Neural cell (in vitro differentiated cells): ENCODE measurements around the gene UGP2. TPM values are rescaled to one million over a fixed set of nuclear protein-coding genes. Genes with fewer than 3 reads are reported as not detected.

Source experiments
- H2AFZ ChIP-seq: fragments of 200-600, 300-800 bp; sonication (generic), shearing (Covaris generic); 2 replicates; pipeline ENCODE4 v1.6.0; 2014; ENCODE audit warnings: low read depth, mild to moderate bottlenecking, antibody characterized with exemption, low read length, moderate library complexity
- H3F3A ChIP-seq: fragments of 200-600 bp; shearing (Covaris generic); 2 replicates; pipeline ENCODE4 v1.6.1; 2016; ENCODE audit warnings: mild to moderate bottlenecking, moderate library complexity, mixed read lengths, antibody characterized with exemption, low read length; ENCODE audit not compliant: insufficient read depth, poor library complexity, severe bottlenecking
- H3K27ac ChIP-seq: fragments of 200-600, 300-800 bp; sonication (generic), shearing (Covaris generic); 2 replicates; pipeline ENCODE4 v1.5.1; 2014; ENCODE audit warnings: mild to moderate bottlenecking, low read length, moderate library complexity
- H3K27me3 ChIP-seq: fragments of 300-800, 200-600 bp; sonication (generic), shearing (Covaris generic); 2 replicates; pipeline ENCODE4 v1.6.0; 2014; ENCODE audit warnings: mild to moderate bottlenecking, low read depth, low read length, moderate library complexity; ENCODE audit not compliant: insufficient read depth
- H3K36me3 ChIP-seq: fragments of 300-800, 200-600 bp; sonication (generic), shearing (Covaris generic); 2 replicates; pipeline ENCODE4 v1.5.1; 2014; ENCODE audit warnings: mild to moderate bottlenecking, antibody characterized with exemption, low read length, moderate library complexity; ENCODE audit not compliant: insufficient read depth
- H3K4me2 ChIP-seq: fragments of 300-800, 200-600 bp; sonication (generic), shearing (Covaris generic); 2 replicates; pipeline ENCODE4 v1.6.0; 2014; ENCODE audit warnings: mild to moderate bottlenecking, low read length
- H3K4me3 ChIP-seq: fragments of 300-800, 200-600 bp; sonication (generic), shearing (Covaris generic); 2 replicates; pipeline ENCODE4 v1.5.1; 2014; ENCODE audit warnings: mild to moderate bottlenecking, low read length, moderate library complexity
- H3K79me2 ChIP-seq: fragments of 200-600 bp; shearing (Covaris generic); replicated peaks from 2 replicates; pipeline ENCODE4 v1.6.0; 2014; ENCODE audit warnings: mild to moderate bottlenecking, low read length, moderate library complexity; ENCODE audit not compliant: insufficient read depth
- H3K9ac ChIP-seq: fragments of 300-800, 200-600 bp; sonication (generic), shearing (Covaris generic); 2 replicates; pipeline ENCODE4 v1.6.1; 2016; ENCODE audit warnings: mild to moderate bottlenecking, low read length, mixed read lengths
- H3K9me2 ChIP-seq: fragments of 200-600 bp; shearing (Covaris generic); 2 replicates; pipeline ENCODE4 v1.6.1; 2016; ENCODE audit warnings: mild to moderate bottlenecking, low read length, mixed read lengths; ENCODE audit not compliant: insufficient read depth
- H3K9me3 ChIP-seq: fragments of 200-600, 300-800 bp; sonication (generic), shearing (Covaris generic); 2 replicates; pipeline ENCODE4 v1.6.1; 2016; ENCODE audit warnings: mild to moderate bottlenecking, mixed run types, low read length, moderate library complexity, mixed read lengths
- H4K20me1 ChIP-seq: fragments of 200-600 bp; shearing (Covaris generic); 2 replicates; pipeline ENCODE4 v1.6.1; 2016; ENCODE audit warnings: mild to moderate bottlenecking, mixed run types; ENCODE audit not compliant: insufficient read depth
- EP300 ChIP-seq: fragments of 450-650 bp; conservative IDR thresholded peaks from 2 replicates; pipeline ENCODE4 v1.6.1; 2014; ENCODE audit warnings: antibody characterized with exemption, mild to moderate bottlenecking, moderate library complexity; ENCODE audit not compliant: poor library complexity, severe bottlenecking
- EZH2 ChIP-seq: fragments of 200-600, 300-800 bp; shearing (Covaris generic), sonication (generic); IDR thresholded peaks from 2 replicates; pipeline ENCODE4 v1.6.1; 2014; ENCODE audit warnings: antibody characterized with exemption, low read length, borderline replicate concordance, mild to moderate bottlenecking; ENCODE audit not compliant: insufficient read depth, poor library complexity, severe bottlenecking
- MXI1 ChIP-seq: fragments of 450-650 bp; conservative IDR thresholded peaks from 2 replicates; pipeline ENCODE4 v1.6.1; 2014; ENCODE audit warnings: antibody characterized with exemption, mild to moderate bottlenecking; ENCODE audit not compliant: poor library complexity, severe bottlenecking
- POLR2AphosphoS5 ChIP-seq: IDR thresholded peaks from 2 replicates; pipeline ENCODE4 v1.6.1; 2012
- RAD21 ChIP-seq: fragments of 450-650 bp; conservative IDR thresholded peaks from 2 replicates; pipeline ENCODE4 v1.6.1; 2014; ENCODE audit warnings: antibody characterized with exemption, mild to moderate bottlenecking, moderate library complexity
- REST ChIP-seq: IDR thresholded peaks from 2 replicates; pipeline ENCODE4 v1.6.1; 2012; ENCODE audit warnings: borderline replicate concordance
- polyA plus RNA-seq: library from polyadenylated mRNA; depleted of rRNA; stranded (reverse); fragments of >200 nt; gene quantifications from 2 replicates; pipeline ENCODE4 v1.2.3, GENCODE V29; 2014
- TF ChIP-seq, protein P1 (sequence below): fragments of 450-650 bp; IDR thresholded peaks from 2 replicates; pipeline ENCODE4 v1.5.1; 2014; ENCODE audit warnings: antibody characterized with exemption, mild to moderate bottlenecking, moderate library complexity; ENCODE audit not compliant: poor library complexity, severe bottlenecking

Gene UGP2
- polyA plus RNA-seq, 1 donor from 2014 or later = 55.6 TPM

GRCh38 chr2:63843791-63844190, 2.1 kb downstream of the UGP2 start:
- H3K36me3 ChIP-seq = no peaks in the 10 kb centered on the region
- TF ChIP-seq, protein P1, sequence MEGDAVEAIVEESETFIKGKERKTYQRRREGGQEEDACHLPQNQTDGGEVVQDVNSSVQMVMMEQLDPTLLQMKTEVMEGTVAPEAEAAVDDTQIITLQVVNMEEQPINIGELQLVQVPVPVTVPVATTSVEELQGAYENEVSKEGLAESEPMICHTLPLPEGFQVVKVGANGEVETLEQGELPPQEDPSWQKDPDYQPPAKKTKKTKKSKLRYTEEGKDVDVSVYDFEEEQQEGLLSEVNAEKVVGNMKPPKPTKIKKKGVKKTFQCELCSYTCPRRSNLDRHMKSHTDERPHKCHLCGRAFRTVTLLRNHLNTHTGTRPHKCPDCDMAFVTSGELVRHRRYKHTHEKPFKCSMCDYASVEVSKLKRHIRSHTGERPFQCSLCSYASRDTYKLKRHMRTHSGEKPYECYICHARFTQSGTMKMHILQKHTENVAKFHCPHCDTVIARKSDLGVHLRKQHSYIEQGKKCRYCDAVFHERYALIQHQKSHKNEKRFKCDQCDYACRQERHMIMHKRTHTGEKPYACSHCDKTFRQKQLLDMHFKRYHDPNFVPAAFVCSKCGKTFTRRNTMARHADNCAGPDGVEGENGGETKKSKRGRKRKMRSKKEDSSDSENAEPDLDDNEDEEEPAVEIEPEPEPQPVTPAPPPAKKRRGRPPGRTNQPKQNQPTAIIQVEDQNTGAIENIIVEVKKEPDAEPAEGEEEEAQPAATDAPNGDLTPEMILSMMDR = no peak
- TF ChIP-seq EP300 = no peak
- H3K27ac ChIP-seq = no peak overlapping the region
- H3K27me3 ChIP-seq = no peaks in the 10 kb centered on the region
- no peak overlapping the region for H3K9ac ChIP-seq
- H3K4me2 ChIP-seq = no peak overlapping the region
- H4K20me1 ChIP-seq = no peaks in the 10 kb centered on the region
- peaks cover 34% of the 10 kb centered on the region for H3K79me2 ChIP-seq
- no peaks in the 10 kb centered on the region for H3F3A ChIP-seq
- H3K9me3 ChIP-seq = no peaks in the 10 kb centered on the region
- no peaks in the 10 kb centered on the region for H3K9me2 ChIP-seq
- no peak overlapping the region for H2AFZ ChIP-seq
- H3K4me3 ChIP-seq = peak overlapping the region; percentile 90

DNA sequence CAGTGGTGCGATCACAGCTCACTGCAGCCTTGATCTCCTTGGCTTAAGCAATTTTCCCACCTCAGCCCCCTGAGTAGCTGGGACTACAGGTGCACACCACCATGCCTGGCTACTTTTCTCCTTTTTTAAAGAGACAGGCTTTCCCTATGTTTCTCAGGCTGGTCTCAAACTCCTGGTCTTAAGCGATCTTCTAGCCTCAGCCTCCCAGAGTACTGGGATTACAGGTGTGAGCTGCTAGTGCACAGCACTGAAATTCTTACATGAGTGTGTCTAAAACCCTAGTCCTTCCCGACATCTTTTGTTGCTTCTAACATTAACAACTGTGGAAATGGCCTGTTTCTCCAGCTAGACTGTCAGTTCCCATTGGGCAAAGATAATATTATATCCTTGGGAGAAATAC, 2.9 kb downstream of the UGP2 start:
- peaks cover 34% of the 10 kb centered on the region for H3K79me2 ChIP-seq
- no peaks in the 10 kb centered on the region for H3F3A ChIP-seq
- H4K20me1 ChIP-seq = no peaks in the 10 kb centered on the region
- no peaks in the 10 kb centered on the region for H3K9me3 ChIP-seq
- H3K9ac ChIP-seq = no peak overlapping the region
- no peaks in the 10 kb centered on the region for H3K27me3 ChIP-seq
- no peaks in the 10 kb centered on the region for H3K9me2 ChIP-seq
- TF ChIP-seq RAD21 (no peak), EZH2 (no peak), MXI1 (no peak), EP300 (no peak), POLR2AphosphoS5 (no peak), REST (no peak)
- TF ChIP-seq, protein P1 = no peak
- H3K36me3 ChIP-seq = no peaks in the 10 kb centered on the region
- no peak overlapping the region for H2AFZ ChIP-seq
- no peak overlapping the region for H3K4me2 ChIP-seq
- H3K27ac ChIP-seq = no peak overlapping the region
- no peak overlapping the region for H3K4me3 ChIP-seq
